ENCODE measurements around the gene ALK.

Gene ALK

GRCh38 chr2:29729932-29730331 lies 191.5 kb downstream of the ALK start:
- no peak overlapping the region for H3K4me3 ChIP-seq (ENCODE audit: low read depth, low read length)
- TF ChIP-seq ZBTB7A (tag by site-specific recombination; IDR thresholded peaks at IDR 0.05; ENCODE audit: low read depth): no peak
- TF ChIP-seq SCRT2 (tag by site-specific recombination; IDR thresholded peaks at IDR 0.05): no peak
- CTCF ChIA-PET: interaction anchor here (0.5 kb wide), 1 partner anchor 422 kb away, joined by 3 read pairs; no protein-coding TSS in a partner anchor
- no peaks in the 10 kb centered on the region for H3K9me3 ChIP-seq (ENCODE audit: control insufficient read depth, insufficient read depth, low read depth, low read length)
- no peak overlapping the region for H3K27ac ChIP-seq (ENCODE audit: extremely low read depth, low read depth, low read length)
- H3K4me1 ChIP-seq (ENCODE audit: control insufficient read depth, insufficient read depth, low read length): no peaks in the 10 kb centered on the region
- no peaks in the 10 kb centered on the region for H3K36me3 ChIP-seq (ENCODE audit: control insufficient read depth in 2 of 2, insufficient read depth in 1 of 2, low read length in 2 of 2)
- POLR2A ChIA-PET: no interaction called here

- H3K27ac ChIP-seq (ENCODE audit: extremely low read depth, low read depth, low read length): no peak overlapping the region
- H3K9me3 ChIP-seq (ENCODE audit: control insufficient read depth, insufficient read depth, low read depth, low read length): no peaks in the 10 kb centered on the region
- TF ChIP-seq ZNF16 (tag by site-specific recombination; IDR thresholded peaks at IDR 0.05; ENCODE audit: low read depth) (no peak), ZNF555 (tag by site-specific recombination; conservative IDR thresholded peaks at IDR 0.05) (no peak), ZNF223 (tag by site-specific recombination; IDR thresholded peaks at IDR 0.05) (no peak), REPIN1 (tag by site-specific recombination; IDR thresholded peaks at IDR 0.05; ENCODE audit: low read depth) (no peak), ZFP69B (tag by site-specific recombination; IDR thresholded peaks at IDR 0.05) (no peak), ELK4 (IDR thresholded peaks at IDR 0.05; ENCODE audit: borderline replicate concordance, low read depth, low read length) (no peak), ZNF239 (tag by site-specific recombination; IDR thresholded peaks at IDR 0.05) (no peak), ZNF777 (tag by site-specific recombination; IDR thresholded peaks at IDR 0.05; ENCODE audit: borderline replicate concordance) (no peak), ZNF214 (tag by site-specific recombination; IDR thresholded peaks at IDR 0.05; ENCODE audit: borderline replicate concordance) (no peak), ZNF549 (tag by site-specific recombination; IDR thresholded peaks at IDR 0.05) (no peak)
- no peaks in the 10 kb centered on the region for H3K36me3 ChIP-seq (ENCODE audit: control insufficient read depth in 2 of 2, insufficient read depth in 1 of 2, low read length in 2 of 2)
- no peaks in the 10 kb centered on the region for H3K4me1 ChIP-seq (ENCODE audit: control insufficient read depth, insufficient read depth, low read length)
- POLR2A ChIA-PET: no interaction called here
- CTCF ChIA-PET: interaction anchor here (0.5 kb wide), 1 partner anchor 421 kb away, joined by 3 read pairs; no protein-coding TSS in a partner anchor
- H3K4me3 ChIP-seq (ENCODE audit: low read depth, low read length): no peak overlapping the region
Measured at GRCh38 chr2:29729401-29729800, 192.0 kb downstream of the ALK start.

GRCh38 chr2:29726976-29727375 lies 194.4 kb downstream of the ALK start:
- Histone ChIP-seq H3K4me1 (ENCODE audit: control insufficient read depth, insufficient read depth, low read length) (no peaks in the 10 kb centered on the region), H3K9me3 (ENCODE audit: control insufficient read depth, insufficient read depth, low read depth, low read length) (no peaks in the 10 kb centered on the region), H3K4me3 (ENCODE audit: low read depth, low read length) (no peak overlapping the region), H3K36me3 (ENCODE audit: control insufficient read depth in 2 of 2, insufficient read depth in 1 of 2, low read length in 2 of 2) (no peaks in the 10 kb centered on the region), H3K27ac (ENCODE audit: extremely low read depth, low read depth, low read length) (no peak overlapping the region)
- POLR2A ChIA-PET: interaction anchor here (0.7 kb wide), 1 partner anchor 10 kb away, joined by 3 read pairs; no protein-coding TSS in a partner anchor
- CTCF ChIA-PET: interaction anchor here (0.6 kb wide), 1 partner anchor 178 kb away, joined by 7 read pairs; no protein-coding TSS in a partner anchor
- no peak for TF ChIP-seq PRDM6 (tag by site-specific recombination; IDR thresholded peaks at IDR 0.05)
- no peak for TF ChIP-seq ZSCAN16 (tag by site-specific recombination; IDR thresholded peaks at IDR 0.05)
- no peak for TF ChIP-seq ZNF670 (tag by site-specific recombination; IDR thresholded peaks at IDR 0.05; ENCODE audit: low read depth)
- no peak for TF ChIP-seq ZXDB (tag by site-specific recombination; IDR thresholded peaks at IDR 0.05)
- no peak for TF ChIP-seq ZNF302 (tag by site-specific recombination; IDR thresholded peaks at IDR 0.05; ENCODE audit: low read depth)
- no peak for TF ChIP-seq ZNF776 (tag by site-specific recombination; IDR thresholded peaks at IDR 0.05; ENCODE audit: borderline replicate concordance)
- TF ChIP-seq ZNF530 (tag by site-specific recombination; IDR thresholded peaks at IDR 0.05; ENCODE audit: low read depth): no peak
- TF ChIP-seq ZNF248 (tag by site-specific recombination; IDR thresholded peaks at IDR 0.05): no peak
- TF ChIP-seq ZNF114 (tag by site-specific recombination; IDR thresholded peaks at IDR 0.05): no peak
- no peak for TF ChIP-seq KLF8 (tag by site-specific recombination; IDR thresholded peaks at IDR 0.05)
- no peak for TF ChIP-seq ZNF843 (tag by site-specific recombination; IDR thresholded peaks at IDR 0.05)
- TF ChIP-seq ATF2 (tag by site-specific recombination; IDR thresholded peaks at IDR 0.05; ENCODE audit: low read depth): no peak
- TF ChIP-seq ZNF37A (tag by site-specific recombination; IDR thresholded peaks at IDR 0.05): no peak
- no peak for TF ChIP-seq ZNF560 (tag by site-specific recombination; IDR thresholded peaks at IDR 0.05; ENCODE audit: borderline replicate concordance)
- TF ChIP-seq ZNF645 (tag by site-specific recombination; IDR thresholded peaks at IDR 0.05): no peak
- TF ChIP-seq KLF9 (tag by site-specific recombination; IDR thresholded peaks at IDR 0.05; ENCODE audit: low read depth): no peak
- no peak for TF ChIP-seq ZNF391 (tag by site-specific recombination; IDR thresholded peaks at IDR 0.05; ENCODE audit: borderline replicate concordance, low read depth)

Data from HEK293 (cell line).